CD4-positive, alpha-beta memory T cell (primary cell): ENCODE measurements around the gene ERICH3. TPM values are rescaled to one million over a fixed set of nuclear protein-coding genes. Genes with fewer than 3 reads are reported as not detected.
"Not testable (repeated sequence)": the region's sequence is repeated elsewhere in the genome, so short reads cannot be mapped to it uniquely, and the experiment has no call there.

Experiments
- CTCF ChIA-PET: fragments of 350-600 bp; sonication (Branson Sonifier 250); formaldehyde crosslinking; loops from one replicate; lab custom pipeline; 2021; ENCODE audit warnings: inconsistent platforms; ENCODE audit not compliant: partially characterized antibody; lab: Charles Lee
- POLR2A ChIA-PET: fragments of 350-600 bp; sonication (Branson Sonifier 250); formaldehyde crosslinking; loops from one replicate; lab custom pipeline; 2021; ENCODE audit not compliant: partially characterized antibody; lab: Charles Lee
- DNase-seq, 5 donors: peaks; one replicate each; pipeline versions ENCODE4 v3.0.0 to v3.0.0-alpha.2; 2020 to 2022; ENCODE audit warnings: mixed read lengths in 1 of 5
- H3K27ac ChIP-seq: one replicate; pipeline ENCODE4 v1.7.0; 2013; ENCODE audit warnings: low read depth, low read length
- H3K27me3 ChIP-seq: 2 replicates; pipeline ENCODE4 v1.7.0; 2013; ENCODE audit warnings: mild to moderate bottlenecking, low read length, moderate library complexity; ENCODE audit not compliant: insufficient read depth
- H3K36me3 ChIP-seq: 2 replicates; pipeline ENCODE4 v1.7.0; 2013; ENCODE audit warnings: mild to moderate bottlenecking, low read length, moderate library complexity; ENCODE audit not compliant: insufficient read depth
- H3K4me1 ChIP-seq: 2 replicates; pipeline ENCODE4 v1.7.0; 2013; ENCODE audit warnings: mild to moderate bottlenecking, low read length, moderate library complexity; ENCODE audit not compliant: insufficient read depth
- H3K4me3 ChIP-seq, 2 donors: one replicate each; pipeline ENCODE4 v1.7.0; 2013; ENCODE audit warnings: low read length in 2 of 2, mild to moderate bottlenecking in 1 of 2
- H3K9me3 ChIP-seq, 2 donors: one replicate each; pipeline ENCODE4 v1.7.0; 2013; ENCODE audit warnings: low read length in 2 of 2, control low read depth in 1 of 2; ENCODE audit not compliant: control insufficient read depth in 1 of 2
- H3K27ac Mint-ChIP-seq, 7 donors: one replicate each; pipeline ENCODE4 v1.8.0; 2020 to 2021; ENCODE audit warnings: mixed read lengths in 7 of 7, mild to moderate bottlenecking in 6 of 7, inconsistent platforms in 3 of 7, moderate library complexity in 3 of 7
- H3K27me3 Mint-ChIP-seq, 2 donors: one replicate each; pipeline ENCODE4 v1.8.0; 2020 to 2021; ENCODE audit warnings: mixed read lengths in 2 of 2
- H3K36me3 Mint-ChIP-seq, 2 donors: one replicate each; pipeline ENCODE4 v1.8.0; 2020 to 2021; ENCODE audit warnings: mixed read lengths in 2 of 2, inconsistent platforms in 1 of 2, mild to moderate bottlenecking in 1 of 2
- H3K4me1 Mint-ChIP-seq, 4 donors: one replicate each; pipeline ENCODE4 v1.8.0; 2020 to 2021; ENCODE audit warnings: mixed read lengths in 4 of 4, mild to moderate bottlenecking in 1 of 4
- H3K4me3 Mint-ChIP-seq, 8 donors: one replicate each; pipeline ENCODE4 v1.8.0; 2020 to 2021; ENCODE audit warnings: mixed read lengths in 8 of 8, mild to moderate bottlenecking in 7 of 8, moderate library complexity in 6 of 8, inconsistent platforms in 3 of 8
- H3K9me3 Mint-ChIP-seq, 8 donors: one replicate each; pipeline ENCODE4 v1.8.0; 2020 to 2021; ENCODE audit warnings: mixed read lengths in 8 of 8, mild to moderate bottlenecking in 5 of 8, inconsistent platforms in 3 of 8, moderate library complexity in 1 of 8
- intact Hi-C: fragments of 100-400 bp; cut with micrococcal nuclease; formaldehyde crosslinking; loops from one replicate; pipeline ENCODE4 v1.15.1; 2023
- polyA plus RNA-seq, 2 donors: library from polyadenylated mRNA; unstranded; fragments of 300-500 nt; fragmentation: Illumina TruSeq; gene quantifications; one replicate each; pipeline ENCODE4 v1.2.3, GENCODE V29; 2021
- total RNA-seq, 2 experiments: library from RNA; stranded (reverse); gene quantifications; one replicate each; pipeline ENCODE4 v1.2.3, GENCODE V29; 2021

Gene ERICH3
- total and polyA plus RNA-seq, 4 experiments from 2014 or later: not detected

GRCh38 chr1:74679811-74680210 is 6.2 kb upstream of the ERICH3 start:
- ChIA-PET CTCF (interaction anchor here (2.8 kb wide), 1 partner anchor 10 kb away, joined by 18 read pairs; no protein-coding TSS in a partner anchor), POLR2A (interaction anchor here (0.6 kb wide), 1 partner anchor 50 kb away, joined by 3 read pairs; no protein-coding TSS in a partner anchor)
- Histone ChIP-seq H3K4me3 (no peak overlapping the region), H3K36me3 (no peaks in the 10 kb centered on the region), H3K27ac (no peak overlapping the region), H3K9me3 (no peaks in the 10 kb centered on the region), H3K4me1 (no peaks in the 10 kb centered on the region), H3K27me3 (no peaks in the 10 kb centered on the region)
- DNase-seq: no peak
- intact Hi-C loops: loop anchor here (10.0 kb wide), 1 partner anchor 675 kb away; no protein-coding TSS in a partner anchor
- H3K4me3 Mint-ChIP-seq: no peak overlapping the region
- no peaks in the 10 kb centered on the region for H3K9me3 Mint-ChIP-seq
- H3K27ac Mint-ChIP-seq: no peak overlapping the region
- peaks cover 1 to 13% of the 10 kb centered on the region in 2 donors for H3K27me3 Mint-ChIP-seq
- H3K4me1 Mint-ChIP-seq: no peaks in the 10 kb centered on the region
- no peaks in the 10 kb centered on the region for H3K36me3 Mint-ChIP-seq

GRCh38 chr1:74677926-74678325 is 4.3 kb upstream of the ERICH3 start:
- H3K9me3 Mint-ChIP-seq: peaks cover 0 to 2% (median 0%) of the 10 kb centered on the region in 8 donors
- H3K27ac Mint-ChIP-seq: no peak overlapping the region
- intact Hi-C loops: no loop called here
- H3K36me3 Mint-ChIP-seq: no peaks in the 10 kb centered on the region
- peaks cover 11 to 19% of the 10 kb centered on the region in 2 donors for H3K27me3 Mint-ChIP-seq
- POLR2A ChIA-PET: no interaction called here
- H3K4me3 Mint-ChIP-seq: no peak overlapping the region
- peaks cover 0 to 7% (median 4%) of the 10 kb centered on the region in 4 donors for H3K4me1 Mint-ChIP-seq
- H3K27me3 ChIP-seq: no peaks in the 10 kb centered on the region
- CTCF ChIA-PET: interaction anchor here (1.2 kb wide), 1 partner anchor 12 kb away, joined by 3 read pairs; no protein-coding TSS in a partner anchor
- no peaks in the 10 kb centered on the region for H3K9me3 ChIP-seq
- no peak for DNase-seq
- H3K4me3 ChIP-seq: no peak overlapping the region
- H3K27ac ChIP-seq: no peak overlapping the region
- H3K4me1 ChIP-seq: no peaks in the 10 kb centered on the region
- no peaks in the 10 kb centered on the region for H3K36me3 ChIP-seq

GRCh38 chr1:74674278-74675048 is 871 bp upstream of the ERICH3 start:
- Histone ChIP-seq H3K36me3 (no peaks in the 10 kb centered on the region), H3K9me3 (no peaks in the 10 kb centered on the region), H3K4me3 (no peak overlapping the region), H3K27ac (no peak overlapping the region), H3K27me3 (no peaks in the 10 kb centered on the region), H3K4me1 (no peaks in the 10 kb centered on the region)
- Mint-ChIP-seq H3K9me3 (peaks cover 2 to 19% (median 12%) of the 10 kb centered on the region in 8 donors), H3K27me3 (peaks cover 15 to 22% of the 10 kb centered on the region in 2 donors), H3K4me3 (peak overlapping the region in 1 of 8 donors; percentile 13), H3K36me3 (no peaks in the 10 kb centered on the region), H3K27ac (no peak overlapping the region), H3K4me1 (peaks cover 0 to 7% (median 4%) of the 10 kb centered on the region in 4 donors)
- intact Hi-C loops: no loop called here
- ChIA-PET CTCF (interaction anchor here (1.1 to 1.2 kb wide), 2 partner anchors 15 to 16 kb away, joined by 3 to 4 read pairs; no protein-coding TSS in a partner anchor), POLR2A (interaction anchor here (0.6 kb wide), 1 partner anchor 80 kb away, joined by 3 read pairs; no protein-coding TSS in a partner anchor)
- no peak for DNase-seq

GRCh38 chr1:74670866-74671265 is 2.7 kb downstream of the ERICH3 start:
- DNase-seq, H3K4me3 ChIP-seq, H3K27ac ChIP-seq, POLR2A ChIA-PET, H3K4me1 ChIP-seq, H3K4me1 Mint-ChIP-seq, intact Hi-C loops, CTCF ChIA-PET, H3K27me3 ChIP-seq, H3K4me3 Mint-ChIP-seq, H3K9me3 ChIP-seq, H3K27ac Mint-ChIP-seq, H3K36me3 Mint-ChIP-seq, H3K36me3 ChIP-seq: not testable (repeated sequence)
- peaks cover 5 to 24% (median 12%) of the 10 kb centered on the region in 8 donors for H3K9me3 Mint-ChIP-seq
- H3K27me3 Mint-ChIP-seq: peaks cover 15 to 21% of the 10 kb centered on the region in 2 donors

GRCh38 chr1:74654708-74655107 is 18.9 kb downstream of the ERICH3 start:
- Histone ChIP-seq H3K36me3 (no peaks in the 10 kb centered on the region), H3K4me3 (no peak overlapping the region), H3K27me3 (no peaks in the 10 kb centered on the region), H3K4me1 (no peaks in the 10 kb centered on the region), H3K27ac (no peak overlapping the region), H3K9me3 (no peaks in the 10 kb centered on the region)
- intact Hi-C loops: no loop called here
- no peak for DNase-seq
- peaks cover 4% of the 10 kb centered on the region in 2 donors for H3K27me3 Mint-ChIP-seq
- H3K9me3 Mint-ChIP-seq: peaks cover 0 to 5% (median under 1%) of the 10 kb centered on the region in 8 donors
- CTCF ChIA-PET: no interaction called here
- H3K27ac Mint-ChIP-seq: no peak overlapping the region
- no peak overlapping the region for H3K4me3 Mint-ChIP-seq
- POLR2A ChIA-PET: no interaction called here
- no peaks in the 10 kb centered on the region for H3K4me1 Mint-ChIP-seq
- H3K36me3 Mint-ChIP-seq: no peaks in the 10 kb centered on the region

- H3K27me3 Mint-ChIP-seq: peaks cover 0 to 1% of the 10 kb centered on the region in 2 donors
- H3K4me3 Mint-ChIP-seq: no peak overlapping the region
- Histone ChIP-seq H3K4me1 (no peaks in the 10 kb centered on the region), H3K9me3 (no peaks in the 10 kb centered on the region), H3K27me3 (no peaks in the 10 kb centered on the region), H3K36me3 (no peaks in the 10 kb centered on the region), H3K4me3 (no peak overlapping the region), H3K27ac (no peak overlapping the region)
- H3K36me3 Mint-ChIP-seq: no peaks in the 10 kb centered on the region
- ChIA-PET POLR2A (no interaction called here), CTCF (interaction anchor here (0.7 kb wide), 1 partner anchor 37 kb away, joined by 3 read pairs; no protein-coding TSS in a partner anchor)
- DNase-seq: no peak
- no peak overlapping the region for H3K27ac Mint-ChIP-seq
- no peaks in the 10 kb centered on the region for H3K4me1 Mint-ChIP-seq
- intact Hi-C loops: no loop called here
- H3K9me3 Mint-ChIP-seq: no peaks in the 10 kb centered on the region
Measured at GRCh38 chr1:74652711-74653139, 20.9 kb downstream of the ERICH3 start.

GRCh38 chr1:74650561-74650960 is 23.0 kb downstream of the ERICH3 start:
- Histone ChIP-seq H3K36me3 (no peaks in the 10 kb centered on the region), H3K4me1 (no peaks in the 10 kb centered on the region), H3K9me3 (no peaks in the 10 kb centered on the region), H3K27ac (no peak overlapping the region), H3K27me3 (no peaks in the 10 kb centered on the region), H3K4me3 (no peak overlapping the region)
- intact Hi-C loops: no loop called here
- no peak for DNase-seq
- POLR2A ChIA-PET: no interaction called here
- no peaks in the 10 kb centered on the region for H3K36me3 Mint-ChIP-seq
- no peaks in the 10 kb centered on the region for H3K27me3 Mint-ChIP-seq
- no peak overlapping the region for H3K27ac Mint-ChIP-seq
- H3K4me3 Mint-ChIP-seq: no peak overlapping the region
- CTCF ChIA-PET: no interaction called here
- H3K9me3 Mint-ChIP-seq: no peaks in the 10 kb centered on the region
- H3K4me1 Mint-ChIP-seq: no peaks in the 10 kb centered on the region
